ENCODE data around the gene SOX6. TPM values are rescaled to one million over a fixed set of nuclear protein-coding genes. Genes with fewer than 3 reads are reported as not detected.
"Not testable (repeated sequence)": the region's sequence is repeated elsewhere in the genome, so short reads cannot be mapped to it uniquely, and the experiment has no call there.

SOX6 gene
- total RNA-seq, 1 donor from 2014 or later = 24.9 TPM

DNA sequence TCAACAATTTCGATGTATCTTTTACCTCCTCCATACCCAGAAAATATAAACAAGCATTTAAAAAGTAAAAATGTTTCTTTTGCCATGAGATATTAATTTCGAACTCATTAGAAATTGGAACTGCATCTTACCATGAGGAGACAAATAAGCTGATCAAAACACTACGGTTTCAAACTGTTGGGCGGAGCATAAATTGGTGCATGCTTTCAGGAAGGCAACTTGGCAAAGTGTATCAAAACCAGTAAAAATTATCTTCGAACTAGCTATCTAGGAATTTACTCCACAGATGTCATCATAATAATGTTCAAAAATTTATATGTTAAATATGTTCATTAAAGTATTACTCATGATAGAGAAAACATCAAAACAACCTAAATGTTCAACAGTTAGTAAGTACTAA, 21.4 kb upstream of the SOX6 start:
- H3K4me3 Mint-ChIP-seq = no peak overlapping the region
- H3K4me1 Mint-ChIP-seq (ENCODE audit: unreplicated experiment) = no peaks in the 10 kb centered on the region
- TF ChIP-seq, protein P1, sequence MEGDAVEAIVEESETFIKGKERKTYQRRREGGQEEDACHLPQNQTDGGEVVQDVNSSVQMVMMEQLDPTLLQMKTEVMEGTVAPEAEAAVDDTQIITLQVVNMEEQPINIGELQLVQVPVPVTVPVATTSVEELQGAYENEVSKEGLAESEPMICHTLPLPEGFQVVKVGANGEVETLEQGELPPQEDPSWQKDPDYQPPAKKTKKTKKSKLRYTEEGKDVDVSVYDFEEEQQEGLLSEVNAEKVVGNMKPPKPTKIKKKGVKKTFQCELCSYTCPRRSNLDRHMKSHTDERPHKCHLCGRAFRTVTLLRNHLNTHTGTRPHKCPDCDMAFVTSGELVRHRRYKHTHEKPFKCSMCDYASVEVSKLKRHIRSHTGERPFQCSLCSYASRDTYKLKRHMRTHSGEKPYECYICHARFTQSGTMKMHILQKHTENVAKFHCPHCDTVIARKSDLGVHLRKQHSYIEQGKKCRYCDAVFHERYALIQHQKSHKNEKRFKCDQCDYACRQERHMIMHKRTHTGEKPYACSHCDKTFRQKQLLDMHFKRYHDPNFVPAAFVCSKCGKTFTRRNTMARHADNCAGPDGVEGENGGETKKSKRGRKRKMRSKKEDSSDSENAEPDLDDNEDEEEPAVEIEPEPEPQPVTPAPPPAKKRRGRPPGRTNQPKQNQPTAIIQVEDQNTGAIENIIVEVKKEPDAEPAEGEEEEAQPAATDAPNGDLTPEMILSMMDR (conservative IDR thresholded peaks at IDR 0.05) = no peak
- no peak overlapping the region for H3K27ac Mint-ChIP-seq
- H3K9me3 Mint-ChIP-seq = no peaks in the 10 kb centered on the region
- no peaks in the 10 kb centered on the region for H3K27me3 Mint-ChIP-seq
- no peak for DNase-seq (ENCODE audit: extremely low spot score, unreplicated experiment)
- no peaks in the 10 kb centered on the region for H3K36me3 Mint-ChIP-seq

DNA sequence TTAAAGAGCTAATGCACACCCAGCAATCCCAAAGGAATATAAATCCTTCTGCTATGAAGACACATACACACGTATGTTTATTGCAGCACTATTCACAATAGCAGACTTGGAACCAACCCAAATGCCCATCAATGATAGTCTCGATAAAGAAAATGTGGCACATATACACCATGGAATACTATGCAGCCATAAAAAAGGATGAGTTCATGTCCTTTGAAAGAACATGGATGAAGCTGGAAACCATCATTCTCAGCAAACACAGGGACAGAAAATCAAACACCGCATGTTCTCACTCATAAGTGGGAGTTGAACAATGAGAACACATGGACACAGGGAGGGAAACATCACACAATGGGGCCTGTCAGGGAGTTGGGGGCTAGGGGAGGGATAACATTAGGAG, 19.3 kb upstream of the SOX6 start:
- H3K4me3 Mint-ChIP-seq; H3K36me3 Mint-ChIP-seq; H3K9me3 Mint-ChIP-seq; H3K27ac Mint-ChIP-seq; H3K4me1 Mint-ChIP-seq (ENCODE audit: unreplicated experiment); H3K27me3 Mint-ChIP-seq; DNase-seq (ENCODE audit: extremely low spot score, unreplicated experiment): not testable (repeated sequence)

DNA sequence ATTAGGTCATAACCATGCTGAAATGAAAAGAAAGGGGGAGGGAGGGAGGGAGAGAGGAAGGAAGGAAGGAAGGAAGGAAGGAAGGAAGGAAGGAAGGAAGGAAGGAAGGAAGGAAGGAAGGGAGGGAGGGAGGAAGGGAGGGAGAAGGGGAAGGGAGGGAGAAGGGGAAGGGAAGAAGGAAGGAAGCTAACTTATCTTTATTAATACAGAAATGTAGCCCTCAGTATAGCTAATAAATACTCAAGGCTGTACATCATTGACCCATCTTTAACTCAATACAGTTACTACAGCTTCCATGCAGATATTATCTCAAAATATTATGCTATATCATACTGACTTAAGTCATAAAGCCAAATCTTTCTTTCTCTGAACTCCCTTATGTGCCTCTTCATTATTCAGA, 17.4 kb upstream of the SOX6 start:
- Mint-ChIP-seq H3K4me3 (no peak overlapping the region), H3K4me1 (ENCODE audit: unreplicated experiment) (no peaks in the 10 kb centered on the region), H3K9me3 (peaks cover 4% of the 10 kb centered on the region), H3K36me3 (peaks cover 6% of the 10 kb centered on the region), H3K27me3 (no peaks in the 10 kb centered on the region), H3K27ac (no peak overlapping the region)
- TF ChIP-seq, protein P1 (conservative IDR thresholded peaks at IDR 0.05) = no peak
- no peak for DNase-seq (ENCODE audit: extremely low spot score, unreplicated experiment)

DNA sequence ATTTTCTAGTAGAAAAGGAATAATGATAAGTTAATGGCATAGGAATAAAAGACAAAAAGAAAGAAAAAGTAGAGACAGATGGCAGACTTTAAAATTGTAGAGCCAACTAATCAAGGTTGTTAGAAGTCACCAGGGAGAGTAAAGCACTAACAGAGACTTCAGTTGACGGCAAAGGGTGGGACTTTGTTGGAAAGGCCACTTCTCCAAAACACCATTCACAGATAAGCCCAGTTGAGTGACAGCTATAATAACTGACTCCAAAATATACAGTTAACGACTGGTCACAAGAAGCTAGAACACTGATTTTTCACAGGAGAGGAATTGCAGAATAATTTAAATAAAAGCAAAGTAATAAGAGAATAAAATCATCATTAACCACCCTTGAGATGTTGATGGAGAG, 16.0 kb upstream of the SOX6 start:
- no peak for DNase-seq (ENCODE audit: extremely low spot score, unreplicated experiment)
- Mint-ChIP-seq H3K9me3 (peaks cover 4% of the 10 kb centered on the region), H3K27me3 (no peaks in the 10 kb centered on the region), H3K4me1 (ENCODE audit: unreplicated experiment) (no peaks in the 10 kb centered on the region), H3K27ac (no peak overlapping the region), H3K4me3 (no peak overlapping the region), H3K36me3 (peaks cover 6% of the 10 kb centered on the region)
- TF ChIP-seq, protein P1 (conservative IDR thresholded peaks at IDR 0.05) = no peak

DNA sequence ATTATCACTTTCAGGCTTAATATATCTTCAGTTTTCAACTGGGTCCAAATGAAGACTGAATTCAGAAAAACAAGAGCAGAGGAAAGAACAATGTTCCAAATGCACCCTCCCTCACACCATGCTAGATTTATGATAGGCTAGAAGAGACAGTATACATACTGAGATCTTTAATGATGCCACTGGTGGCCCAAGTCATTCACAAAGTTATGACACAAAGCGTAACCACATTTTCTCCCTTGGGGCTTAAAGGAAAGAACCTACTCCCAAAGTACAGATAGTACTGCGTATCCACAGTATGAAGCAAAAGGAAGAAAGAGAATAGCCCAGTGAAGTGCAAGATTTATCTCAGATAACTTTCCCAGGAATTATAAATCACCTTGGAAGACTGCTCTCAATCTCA, 10.9 kb upstream of the SOX6 start:
- no peak for DNase-seq (ENCODE audit: extremely low spot score, unreplicated experiment)
- Mint-ChIP-seq H3K9me3 (peaks cover 4% of the 10 kb centered on the region), H3K4me1 (ENCODE audit: unreplicated experiment) (peaks cover 11% of the 10 kb centered on the region), H3K27ac (no peak overlapping the region), H3K36me3 (peaks cover 6% of the 10 kb centered on the region), H3K27me3 (no peaks in the 10 kb centered on the region), H3K4me3 (no peak overlapping the region)
- TF ChIP-seq, protein P1 (conservative IDR thresholded peaks at IDR 0.05) = no peak

DNA sequence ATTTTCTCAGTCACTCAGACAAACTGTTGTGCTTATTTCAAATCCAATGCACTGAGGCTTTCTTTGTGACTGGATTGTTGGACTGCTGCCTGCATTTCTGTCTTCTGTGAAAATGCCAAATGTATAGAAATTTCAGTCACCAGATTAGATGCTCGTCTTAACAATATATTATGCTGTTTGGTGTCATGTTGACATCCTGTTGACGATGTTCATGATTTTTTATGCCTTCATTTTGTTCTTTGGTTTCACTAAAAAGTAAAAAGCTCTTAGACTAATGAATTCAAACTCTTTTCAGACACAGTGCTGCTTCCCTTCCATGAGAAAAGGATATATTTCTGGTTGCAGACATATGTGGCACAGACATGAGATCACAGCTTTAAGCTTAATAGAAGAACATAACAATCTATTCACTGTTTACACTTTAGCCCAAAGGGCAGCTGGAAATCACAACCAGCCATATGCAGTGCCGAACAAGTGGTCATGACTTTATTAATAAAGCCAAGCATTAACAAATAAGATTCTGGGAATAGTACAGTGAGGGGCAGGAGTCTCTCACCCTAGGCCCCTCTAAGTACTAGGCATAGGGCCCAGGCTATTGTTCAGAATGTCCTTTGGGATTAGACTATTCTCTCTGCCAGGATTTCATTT, 9.4 kb upstream of the SOX6 start:
- Mint-ChIP-seq H3K4me1 (ENCODE audit: unreplicated experiment) (peaks cover 11% of the 10 kb centered on the region), H3K27me3 (no peaks in the 10 kb centered on the region), H3K27ac (no peak overlapping the region), H3K36me3 (peaks cover 2% of the 10 kb centered on the region), H3K9me3 (peaks cover 3% of the 10 kb centered on the region), H3K4me3 (no peak overlapping the region)
- TF ChIP-seq, protein P1 (conservative IDR thresholded peaks at IDR 0.05) = no peak
- no peak for DNase-seq (ENCODE audit: extremely low spot score, unreplicated experiment)

Data from type B pancreatic cell (in vitro differentiated cells).